ENCODE measurements around the gene NFIB. TPM values are rescaled to one million over a fixed set of nuclear protein-coding genes. Genes with fewer than 3 reads are reported as not detected.

The NFIB gene
- total RNA-seq, 5 donors from 2014 or later (not counting 1 experiment from before 2014, with no cell fraction given), result 0.15 to 0.89 (median 0.39) TPM; not detected in 1

GRCh38 chr9:14346231-14346791 is 32.4 kb upstream of the NFIB start:
- H3K27me3 ChIP-seq (replicated peaks in 1 of 2; ENCODE audit: control insufficient read depth in 2 of 2, extremely low read depth in 1 of 2, insufficient read depth in 2 of 2, low read length in 1 of 2), result peaks cover 11 to 79% of the 10 kb centered on the region in 2 experiments
- no peaks in the 10 kb centered on the region for H3K36me3 ChIP-seq (ENCODE audit: control insufficient read depth in 2 of 2, extremely low read depth in 1 of 2, insufficient read depth in 1 of 2, low read length in 1 of 2)
- 11% methylated on average over 24 of the region's 35 CpGs for WGBS (ENCODE audit: insufficient coverage)
- Mint-ChIP-seq H3K27me3 (peaks cover 48 to 49% of the 10 kb centered on the region in 2 donors), H3K9me3 (no peaks in the 10 kb centered on the region), H3K4me1 (peaks cover 4 to 18% (median 11%) of the 10 kb centered on the region in 3 donors), H3K4me3 (no peak overlapping the region), H3K27ac (no peak overlapping the region), H3K36me3 (no peaks in the 10 kb centered on the region)
- ChIA-PET POLR2A (no interaction called here), CTCF (no interaction called here)
- H3K4me1 ChIP-seq (ENCODE audit: control insufficient read depth in 1 of 2, extremely low read depth in 1 of 2, insufficient read depth in 2 of 2, low read length in 2 of 2), result no peaks in the 10 kb centered on the region
- no peak for DNase-seq
- H3K9me3 ChIP-seq, result no peaks in the 10 kb centered on the region
- ATAC-seq (replicated peaks in 1 of 4), result no peak
- H3K27ac ChIP-seq (ENCODE audit: low read length), result no peak overlapping the region
- H3K4me3 ChIP-seq (ENCODE audit: control insufficient read depth in 1 of 2, extremely low read depth in 1 of 2, low read length in 1 of 2), result no peak overlapping the region

- Mint-ChIP-seq H3K36me3 (no peaks in the 10 kb centered on the region), H3K4me1 (peaks cover 4 to 18% (median 11%) of the 10 kb centered on the region in 3 donors), H3K27ac (no peak overlapping the region), H3K4me3 (peak overlapping the region in 1 of 3 donors; percentile 6), H3K9me3 (no peaks in the 10 kb centered on the region), H3K27me3 (peaks cover 40 to 48% of the 10 kb centered on the region in 2 donors)
- H3K36me3 ChIP-seq (ENCODE audit: control insufficient read depth in 2 of 2, extremely low read depth in 1 of 2, insufficient read depth in 1 of 2, low read length in 1 of 2), result no peaks in the 10 kb centered on the region
- no peaks in the 10 kb centered on the region for H3K9me3 ChIP-seq
- H3K27me3 ChIP-seq (replicated peaks in 1 of 2; ENCODE audit: control insufficient read depth in 2 of 2, extremely low read depth in 1 of 2, insufficient read depth in 2 of 2, low read length in 1 of 2), result peaks cover 12 to 73% of the 10 kb centered on the region in 2 experiments
- ATAC-seq (replicated peaks in 1 of 4) (no peak), DNase-seq (no peak)
- H3K4me1 ChIP-seq (ENCODE audit: control insufficient read depth in 1 of 2, extremely low read depth in 1 of 2, insufficient read depth in 2 of 2, low read length in 2 of 2), result no peaks in the 10 kb centered on the region
- H3K27ac ChIP-seq (ENCODE audit: low read length), result no peak overlapping the region
- WGBS (ENCODE audit: insufficient coverage), result 9% methylated on average over 26 of the region's 45 CpGs
- no peak overlapping the region for H3K4me3 ChIP-seq (ENCODE audit: control insufficient read depth in 1 of 2, extremely low read depth in 1 of 2, low read length in 1 of 2)
- ChIA-PET POLR2A (interaction anchor here in 1 of 2 donors (0.6 kb wide), 1 partner anchor 22 kb away, joined by 3 read pairs; no protein-coding TSS in a partner anchor), CTCF (no interaction called here)
These were observed 31.7 kb upstream of the NFIB start for GRCh38 chr9:14345354-14346230.

DNA sequence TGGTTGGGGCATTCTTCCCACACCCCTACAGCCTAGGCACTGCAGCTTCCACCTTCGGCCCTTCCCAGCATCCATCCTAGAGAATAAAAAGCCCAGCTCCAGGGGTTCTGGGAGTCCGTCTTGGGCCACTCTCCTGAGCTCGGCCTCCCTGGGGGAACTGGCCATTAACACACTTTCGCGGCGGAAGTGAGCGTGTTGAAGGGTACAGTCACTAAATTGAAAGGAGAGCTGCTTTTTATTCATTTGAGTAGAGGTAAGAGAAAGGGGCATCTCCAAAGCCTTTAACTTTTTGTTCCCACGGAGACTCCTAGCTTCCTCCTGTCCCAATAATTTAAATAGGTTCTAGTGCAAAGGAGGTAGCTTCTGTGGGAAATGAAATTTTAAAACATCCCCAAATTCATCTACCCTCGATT is 31.0 kb upstream of the NFIB start:
- Mint-ChIP-seq H3K27ac (no peak overlapping the region), H3K4me1 (peaks cover 4 to 18% (median 11%) of the 10 kb centered on the region in 3 donors), H3K4me3 (no peak overlapping the region), H3K9me3 (no peaks in the 10 kb centered on the region), H3K27me3 (peaks cover 37 to 43% of the 10 kb centered on the region in 2 donors), H3K36me3 (no peaks in the 10 kb centered on the region)
- no peak for DNase-seq
- ATAC-seq (replicated peaks in 1 of 4), result no peak
- H3K27ac ChIP-seq (ENCODE audit: low read length), result no peak overlapping the region
- no peak overlapping the region for H3K4me3 ChIP-seq (ENCODE audit: control insufficient read depth in 1 of 2, extremely low read depth in 1 of 2, low read length in 1 of 2)
- no peaks in the 10 kb centered on the region for H3K9me3 ChIP-seq
- 18% methylated on average over 3 of the region's 9 CpGs for WGBS (ENCODE audit: insufficient coverage)
- POLR2A ChIA-PET, result interaction anchor here in 1 of 2 donors (0.6 kb wide), 1 partner anchor 21 kb away, joined by 3 read pairs; no protein-coding TSS in a partner anchor
- CTCF ChIA-PET, result interaction anchor here in 1 of 2 donors (0.6 kb wide), 1 partner anchor 87 kb away, joined by 4 read pairs; no protein-coding TSS in a partner anchor
- H3K27me3 ChIP-seq (replicated peaks in 1 of 2; ENCODE audit: control insufficient read depth in 2 of 2, extremely low read depth in 1 of 2, insufficient read depth in 2 of 2, low read length in 1 of 2), result peaks cover 12 to 67% of the 10 kb centered on the region in 2 experiments
- no peaks in the 10 kb centered on the region for H3K36me3 ChIP-seq (ENCODE audit: control insufficient read depth in 2 of 2, extremely low read depth in 1 of 2, insufficient read depth in 1 of 2, low read length in 1 of 2)
- H3K4me1 ChIP-seq (ENCODE audit: control insufficient read depth in 1 of 2, extremely low read depth in 1 of 2, insufficient read depth in 2 of 2, low read length in 2 of 2), result no peaks in the 10 kb centered on the region

- CTCF ChIA-PET, result interaction anchor here in 1 of 2 donors (0.6 kb wide), 1 partner anchor 88 kb away, joined by 4 read pairs; no protein-coding TSS in a partner anchor
- 65% methylated on average over 4 of the region's 6 CpGs for WGBS (ENCODE audit: insufficient coverage)
- peaks cover 12 to 58% of the 10 kb centered on the region in 2 experiments for H3K27me3 ChIP-seq (replicated peaks in 1 of 2; ENCODE audit: control insufficient read depth in 2 of 2, extremely low read depth in 1 of 2, insufficient read depth in 2 of 2, low read length in 1 of 2)
These were observed 30.1 kb upstream of the NFIB start for GRCh38 chr9:14344053-14344524.

GRCh38 chr9:14343261-14344031 is 29.5 kb upstream of the NFIB start:
- no peak for DNase-seq
- Mint-ChIP-seq H3K4me1 (peaks cover 4 to 12% (median 8%) of the 10 kb centered on the region in 3 donors), H3K9me3 (no peaks in the 10 kb centered on the region), H3K4me3 (no peak overlapping the region), H3K27ac (no peak overlapping the region), H3K27me3 (peaks cover 31 to 38% of the 10 kb centered on the region in 2 donors), H3K36me3 (no peaks in the 10 kb centered on the region)
- Histone ChIP-seq H3K9me3 (no peaks in the 10 kb centered on the region), H3K27me3 (replicated peaks in 1 of 2; ENCODE audit: control insufficient read depth in 2 of 2, extremely low read depth in 1 of 2, insufficient read depth in 2 of 2, low read length in 1 of 2) (peaks cover 12 to 52% of the 10 kb centered on the region in 2 experiments), H3K27ac (ENCODE audit: low read length) (no peak overlapping the region), H3K4me1 (ENCODE audit: control insufficient read depth in 1 of 2, extremely low read depth in 1 of 2, insufficient read depth in 2 of 2, low read length in 2 of 2) (no peaks in the 10 kb centered on the region), H3K4me3 (ENCODE audit: control insufficient read depth in 1 of 2, extremely low read depth in 1 of 2, low read length in 1 of 2) (no peak overlapping the region), H3K36me3 (ENCODE audit: control insufficient read depth in 2 of 2, extremely low read depth in 1 of 2, insufficient read depth in 1 of 2, low read length in 1 of 2) (no peaks in the 10 kb centered on the region)
- 23% methylated on average over 2 of the region's 5 CpGs for WGBS (ENCODE audit: insufficient coverage)
- POLR2A ChIA-PET, result no interaction called here
- no peak for ATAC-seq (replicated peaks in 1 of 4)
- CTCF ChIA-PET, result no interaction called here

More at GRCh38 chr9:14344053-14344524, 30.1 kb upstream of the NFIB start:
- no peaks in the 10 kb centered on the region for H3K36me3 ChIP-seq (ENCODE audit: control insufficient read depth in 2 of 2, extremely low read depth in 1 of 2, insufficient read depth in 1 of 2, low read length in 1 of 2)
- no peak for DNase-seq
- H3K36me3 Mint-ChIP-seq, result no peaks in the 10 kb centered on the region
- POLR2A ChIA-PET, result no interaction called here
- peaks cover 4 to 17% (median 10%) of the 10 kb centered on the region in 3 donors for H3K4me1 Mint-ChIP-seq
- no peaks in the 10 kb centered on the region for H3K4me1 ChIP-seq (ENCODE audit: control insufficient read depth in 1 of 2, extremely low read depth in 1 of 2, insufficient read depth in 2 of 2, low read length in 2 of 2)
- ATAC-seq (replicated peaks in 1 of 4), result no peak
- no peak overlapping the region for H3K27ac ChIP-seq (ENCODE audit: low read length)
- H3K9me3 ChIP-seq, result no peaks in the 10 kb centered on the region
- no peak overlapping the region for H3K27ac Mint-ChIP-seq
- peaks cover 33 to 41% of the 10 kb centered on the region in 2 donors for H3K27me3 Mint-ChIP-seq
- no peak overlapping the region for H3K4me3 Mint-ChIP-seq
- H3K4me3 ChIP-seq (ENCODE audit: control insufficient read depth in 1 of 2, extremely low read depth in 1 of 2, low read length in 1 of 2), result no peak overlapping the region
- H3K9me3 Mint-ChIP-seq, result no peaks in the 10 kb centered on the region

DNA sequence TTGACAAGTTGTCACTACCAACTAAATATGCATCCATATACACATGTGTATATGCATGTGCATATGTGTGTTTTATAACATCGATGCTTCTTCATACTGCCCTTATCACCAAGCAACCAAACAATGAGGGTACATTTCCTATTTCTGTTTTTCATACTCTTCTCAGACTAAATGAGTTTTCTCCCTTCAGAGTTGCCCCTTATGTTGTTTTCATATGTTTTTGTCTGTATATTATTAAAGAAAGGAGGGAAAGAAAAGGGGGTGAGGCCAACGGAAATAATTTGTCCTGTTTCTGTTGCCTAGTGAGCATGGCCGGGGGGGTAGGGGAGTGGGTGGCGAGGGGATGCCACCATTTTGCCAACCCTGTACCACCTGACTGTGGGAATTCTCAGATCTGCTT is 28.8 kb upstream of the NFIB start:
- H3K4me3 Mint-ChIP-seq, result no peak overlapping the region
- H3K36me3 ChIP-seq (ENCODE audit: control insufficient read depth in 2 of 2, extremely low read depth in 1 of 2, insufficient read depth in 1 of 2, low read length in 1 of 2), result no peaks in the 10 kb centered on the region
- DNase-seq (no peak), ATAC-seq (replicated peaks in 1 of 4) (no peak)
- H3K9me3 ChIP-seq, result no peaks in the 10 kb centered on the region
- peaks cover 4 to 10% (median 5%) of the 10 kb centered on the region in 3 donors for H3K4me1 Mint-ChIP-seq
- H3K4me3 ChIP-seq (ENCODE audit: control insufficient read depth in 1 of 2, extremely low read depth in 1 of 2, low read length in 1 of 2), result no peak overlapping the region
- H3K4me1 ChIP-seq (ENCODE audit: control insufficient read depth in 1 of 2, extremely low read depth in 1 of 2, insufficient read depth in 2 of 2, low read length in 2 of 2), result no peaks in the 10 kb centered on the region
- CTCF ChIA-PET, result no interaction called here
- 75% methylated on average over 1 of the region's 4 CpGs for WGBS (ENCODE audit: insufficient coverage)
- POLR2A ChIA-PET, result interaction anchor here in 1 of 2 donors (0.6 kb wide), 1 partner anchor 12 kb away, joined by 4 read pairs; no protein-coding TSS in a partner anchor
- no peaks in the 10 kb centered on the region for H3K9me3 Mint-ChIP-seq
- H3K27me3 Mint-ChIP-seq, result peaks cover 27 to 33% of the 10 kb centered on the region in 2 donors
- no peak overlapping the region for H3K27ac ChIP-seq (ENCODE audit: low read length)
- no peaks in the 10 kb centered on the region for H3K36me3 Mint-ChIP-seq
- H3K27me3 ChIP-seq (replicated peaks in 1 of 2; ENCODE audit: control insufficient read depth in 2 of 2, extremely low read depth in 1 of 2, insufficient read depth in 2 of 2, low read length in 1 of 2), result peaks cover 12 to 45% of the 10 kb centered on the region in 2 experiments
- H3K27ac Mint-ChIP-seq, result no peak overlapping the region

Data from T-cell (primary cell).